GM12878 (cell line): ENCODE data around the gene AVL9.

Experiments
- ATF3 ChIP-seq: IDR thresholded peaks from 2 replicates; pipeline ENCODE4 v1.6.1; 2011; ENCODE audit warnings: low read depth, mild to moderate bottlenecking, low read length, moderate library complexity, borderline replicate concordance; ENCODE audit errors: extremely low read depth
- CHD4 ChIP-seq: fragments of 200-600 bp; sonication (generic); IDR thresholded peaks from 2 replicates; pipeline ENCODE4 v1.6.1; 2016; ENCODE audit warnings: mild to moderate bottlenecking
- CREM ChIP-seq: IDR thresholded peaks from 2 replicates; pipeline ENCODE4 v1.6.1; 2014; ENCODE audit warnings: antibody characterized with exemption, low read depth
- CTCF ChIP-seq, 3 experiments: IDR thresholded peaks in 2 of 3; conservative IDR thresholded peaks in 1 of 3; 2 replicates each; pipeline ENCODE4 v1.5.1; 2011; ENCODE audit warnings: low read depth in 3 of 3, low read length in 3 of 3, mild to moderate bottlenecking in 3 of 3, control low read depth in 2 of 3, moderate library complexity in 2 of 3, inconsistent platforms in 1 of 3, mixed read lengths in 1 of 3; ENCODE audit not compliant: control insufficient read depth in 2 of 3, insufficient read depth in 1 of 3; ENCODE audit errors: extremely low read depth in 1 of 3
- EP300 ChIP-seq, 2 experiments: fragments of 150-350 bp in 1 of 2; IDR thresholded peaks; 2 replicates each; pipeline ENCODE4 v1.6.1; 2011 to 2012; ENCODE audit warnings: low read depth in 2 of 2, low read length in 2 of 2, borderline replicate concordance in 1 of 2, improper control_type of control experiment in 1 of 2, inconsistent platforms in 1 of 2; ENCODE audit not compliant: control insufficient read depth in 1 of 2
- EZH2 ChIP-seq: IDR thresholded peaks from 2 replicates; pipeline ENCODE4 v1.6.1; 2012; ENCODE audit warnings: low read depth, mild to moderate bottlenecking, control low read depth, inconsistent platforms, low read length, borderline replicate concordance; ENCODE audit not compliant: control insufficient read depth
- HCFC1 ChIP-seq: fragments of 150-350 bp; IDR thresholded peaks from 2 replicates; pipeline ENCODE4 v1.6.1; 2014; ENCODE audit warnings: low read length
- ZNF24 ChIP-seq: fragments of 450-650 bp; IDR thresholded peaks from 2 replicates; pipeline ENCODE4 v1.6.1; 2017; ENCODE audit warnings: antibody characterized with exemption, mild to moderate bottlenecking

- TF ChIP-seq CHD4 (no peak), EZH2 (no peak), ATF3 (no peak), EP300 (IDR thresholded peaks at IDR 0.05; ENCODE audit: borderline replicate concordance in 1 of 2, control insufficient read depth in 1 of 2, low read depth in 2 of 2, low read length in 2 of 2) (no peak), HCFC1 (no peak), CREM (no peak), CTCF (IDR thresholded peaks at IDR 0.05 in 2 of 3, conservative IDR thresholded peaks at IDR 0.05 in 1 of 3; ENCODE audit: control insufficient read depth in 2 of 3, extremely low read depth in 1 of 3, insufficient read depth in 1 of 3, low read depth in 3 of 3, low read length in 3 of 3) (no peak), ZNF24 (no peak)
Observed at GRCh38 chr7:32470871-32471270, 24.4 kb upstream of the AVL9 start.
